Inferior parietal cortex (tissue), 1 donor: ENCODE data around the gene DNAJC3.
"Not testable (repeated sequence)": the region's sequence is repeated elsewhere in the genome, so short reads cannot be mapped to it uniquely, and the experiment has no call there.

Experiments
- DNase-seq: peaks from one replicate; pipeline ENCODE4 v3.0.0-alpha.2; 2016; ENCODE audit errors: extremely low spot score

The DNAJC3 gene

GRCh38 chr13:95676762-95677563, at the start of gene DNAJC3:
DNAJC3 (plus strand) TSS chr13:95677139; CDS start chr13:95677256, 117 bp downstream.
- DNase-seq = peak; percentile 96

GRCh38 chr13:95627590-95627989, 49.3 kb upstream of the DNAJC3 start:
- no peak for DNase-seq

DNA sequence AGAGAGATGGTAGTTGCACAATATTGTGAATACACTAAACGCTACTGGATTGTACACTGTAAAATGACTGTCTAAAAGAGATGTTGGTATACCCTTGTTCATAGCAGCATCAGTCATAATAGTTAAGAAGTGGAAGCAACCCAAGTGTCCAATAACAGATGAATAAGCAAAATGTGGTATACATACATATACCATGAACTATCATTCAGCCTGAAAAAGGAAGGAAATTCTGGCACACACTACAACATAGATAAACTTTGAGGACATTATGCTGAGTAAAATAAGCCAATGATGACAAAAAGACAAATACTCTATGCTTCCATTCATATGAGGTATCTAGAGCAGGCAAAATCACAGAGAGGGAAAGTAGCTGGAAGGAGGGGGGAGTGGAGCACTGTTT, 48.5 kb upstream of the DNAJC3 start:
- DNase-seq = no peak

DNA sequence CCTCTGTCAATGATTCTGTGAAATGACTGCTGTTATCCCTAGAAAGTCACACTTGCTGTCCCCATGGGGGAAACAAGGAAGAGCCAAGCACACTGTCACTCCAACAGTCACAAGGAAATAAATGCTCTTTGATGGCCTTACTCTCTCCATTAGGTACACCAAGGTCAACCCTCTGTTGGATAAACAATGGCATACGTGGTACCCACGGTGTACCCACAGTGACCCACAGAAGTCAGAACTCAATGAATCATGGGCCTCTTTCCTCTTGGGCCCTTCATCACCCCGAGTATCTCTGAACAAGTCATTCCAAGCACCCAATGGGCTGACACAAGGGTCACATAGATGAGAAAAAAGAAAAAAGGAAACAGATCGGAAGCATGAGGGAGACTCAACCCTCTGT, 47.9 kb upstream of the DNAJC3 start:
- no peak for DNase-seq

DNA sequence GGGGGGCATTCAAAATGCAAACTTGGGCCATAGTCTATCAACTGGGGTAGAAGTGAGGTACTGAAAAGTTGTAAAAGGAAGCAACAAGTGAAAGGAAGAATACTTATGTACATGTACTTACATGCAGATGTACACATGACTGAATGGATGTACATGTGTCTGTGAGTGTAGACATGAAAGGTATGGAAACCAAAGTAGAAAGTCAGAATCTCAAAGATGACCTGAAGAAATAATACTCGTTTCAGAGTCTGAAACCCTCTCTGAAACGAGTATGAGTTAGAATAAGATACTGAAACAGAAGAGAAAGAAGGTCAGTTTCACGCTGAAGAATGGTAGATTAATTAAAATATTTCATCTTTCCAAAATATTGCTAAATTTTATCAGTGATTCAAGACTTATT, 46.3 kb upstream of the DNAJC3 start:
- DNase-seq = no peak

DNA sequence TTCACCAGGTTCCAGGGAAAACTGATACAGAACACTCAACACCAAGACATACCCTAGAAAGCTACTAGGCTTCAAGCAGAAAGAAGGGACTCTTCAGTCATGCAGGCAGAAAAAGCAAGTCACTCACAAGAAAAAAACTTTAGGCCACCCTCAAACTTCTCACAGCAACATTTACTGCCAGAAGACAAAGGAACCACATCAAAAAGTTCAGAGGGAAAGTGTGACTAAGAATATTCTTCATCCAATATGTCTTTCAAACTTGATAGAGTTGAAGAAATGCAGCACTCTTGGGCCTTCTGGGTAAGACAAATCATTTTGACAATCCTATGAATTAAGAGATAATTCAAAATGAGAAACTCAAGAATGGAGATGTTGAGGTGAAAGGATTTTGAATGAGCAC, 40.1 kb upstream of the DNAJC3 start:
- no peak for DNase-seq

GRCh38 chr13:95641291-95642027, 35.5 kb upstream of the DNAJC3 start:
- no peak for DNase-seq

DNA sequence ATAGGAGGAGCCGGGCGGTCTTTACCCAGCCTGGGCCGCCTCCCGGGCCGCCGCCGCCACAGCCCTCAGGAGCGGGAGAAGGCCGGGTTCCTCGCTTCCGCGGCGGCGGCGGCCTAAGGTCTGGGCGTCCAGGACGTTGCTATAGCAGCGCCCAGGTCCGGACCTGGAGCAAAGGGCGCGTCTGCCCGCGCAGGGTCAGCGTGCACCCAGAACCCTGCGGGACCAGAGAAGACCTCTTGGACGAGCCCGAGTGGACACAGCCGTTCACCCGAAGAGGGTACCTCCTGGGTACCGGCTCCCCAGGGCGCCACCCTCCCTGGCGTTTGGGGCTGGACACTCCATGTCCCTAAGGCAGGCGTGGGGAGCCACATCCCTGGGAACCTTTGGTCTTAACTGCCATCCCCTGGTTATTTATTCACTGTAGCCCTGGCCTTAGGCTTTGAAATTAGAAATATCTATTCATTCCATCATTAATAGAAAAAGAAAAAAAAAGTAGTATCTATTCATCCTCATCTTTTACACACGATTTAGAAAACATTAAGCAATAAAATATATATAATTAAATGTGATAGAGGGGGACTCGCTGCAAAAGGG, 34.8 kb upstream of the DNAJC3 start:
- DNase-seq = peak; percentile 9

GRCh38 chr13:95642999-95643398, 33.9 kb upstream of the DNAJC3 start:
- DNase-seq = peak; percentile 13

- peak; percentile 36 for DNase-seq
These were observed 33.4 kb upstream of the DNAJC3 start for GRCh38 chr13:95643571-95643935.

- peak; percentile 12 for DNase-seq
These were observed 32.9 kb upstream of the DNAJC3 start for GRCh38 chr13:95643936-95644598.

- DNase-seq = peak; percentile 62
These were observed 32.3 kb upstream of the DNAJC3 start, which contains the start of gene DZIP1 for GRCh38 chr13:95644601-95645052. DZIP1 (minus strand) TSS chr13:95644706; CDS start chr13:95642029, 2,677 bp downstream.

DNA sequence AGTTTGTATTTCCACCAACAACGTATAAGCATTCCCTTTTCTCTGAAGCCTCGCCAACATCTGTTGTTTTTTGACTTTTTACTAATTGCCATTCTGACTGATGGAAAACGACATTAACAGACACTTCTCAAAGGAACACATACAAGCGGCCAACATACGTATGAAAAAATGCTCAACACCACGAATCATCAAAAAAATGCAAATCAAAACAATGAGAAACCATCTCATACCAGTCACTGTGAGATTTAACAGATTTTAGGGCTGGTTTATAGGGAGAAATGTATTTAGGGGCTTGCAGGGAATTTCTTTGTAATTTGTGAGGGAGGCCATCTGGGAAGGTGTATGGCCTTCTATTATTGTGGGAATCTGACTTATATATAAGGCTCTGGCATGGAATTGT, 29.6 kb upstream of the DNAJC3 start:
- DNase-seq = no peak

GRCh38 chr13:95650696-95651095, 26.2 kb upstream of the DNAJC3 start:
- no peak for DNase-seq

DNA sequence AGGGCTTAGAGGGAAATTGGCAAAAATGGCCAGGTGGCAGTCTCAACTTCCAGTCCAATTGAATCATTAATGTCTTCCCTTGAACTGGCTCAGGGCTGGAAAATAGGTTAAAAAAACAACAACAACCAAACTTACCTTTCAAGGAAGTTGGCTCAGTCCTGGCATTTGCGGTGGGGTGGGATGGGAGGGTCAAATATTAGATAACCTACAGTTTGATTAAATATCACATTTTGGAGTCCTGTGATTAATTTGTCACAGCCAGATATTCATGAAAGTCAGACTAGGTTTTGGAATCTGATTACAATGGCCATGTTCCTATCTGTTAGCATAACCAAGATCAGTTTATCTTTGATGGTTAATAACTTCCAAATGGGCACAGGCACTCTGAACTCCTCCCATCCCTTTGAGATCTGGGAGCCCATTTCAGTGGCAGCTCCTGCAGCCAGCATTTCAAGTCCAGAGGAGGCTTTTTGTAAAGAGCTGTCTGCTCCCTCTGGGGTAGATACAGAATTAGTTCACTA, 24.6 kb upstream of the DNAJC3 start:
- DNase-seq = no peak

GRCh38 chr13:95652821-95653220, 24.1 kb upstream of the DNAJC3 start:
- DNase-seq = no peak

DNA sequence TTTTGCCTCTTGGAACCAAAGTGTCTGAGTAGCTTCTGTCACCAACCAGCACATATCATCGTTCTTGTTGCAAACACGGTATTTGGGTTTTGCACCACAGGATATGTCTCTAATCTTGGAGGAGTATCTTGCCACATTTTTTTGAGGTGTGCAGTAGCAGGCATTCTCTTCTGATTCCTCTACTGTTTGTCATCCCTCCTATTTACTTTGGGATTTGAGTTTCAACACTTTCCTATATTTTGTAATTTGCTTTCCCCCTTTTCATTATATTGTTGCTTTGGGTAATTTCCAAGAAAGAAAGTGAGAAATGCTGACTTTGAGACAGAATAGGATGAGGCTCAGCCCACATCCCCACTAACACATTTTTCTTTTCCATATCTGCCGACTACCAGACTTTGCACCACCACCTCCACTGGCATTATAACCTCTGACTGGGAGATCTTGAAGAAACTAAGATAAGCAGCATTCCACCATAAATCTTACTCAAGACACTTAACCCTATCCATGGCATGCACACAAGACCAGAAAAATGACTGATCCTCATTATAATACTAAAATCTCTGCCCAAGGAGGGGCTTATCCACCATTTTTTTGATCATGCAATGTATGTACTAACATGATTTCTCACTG, 20.4 kb upstream of the DNAJC3 start:
- no peak for DNase-seq

DNA sequence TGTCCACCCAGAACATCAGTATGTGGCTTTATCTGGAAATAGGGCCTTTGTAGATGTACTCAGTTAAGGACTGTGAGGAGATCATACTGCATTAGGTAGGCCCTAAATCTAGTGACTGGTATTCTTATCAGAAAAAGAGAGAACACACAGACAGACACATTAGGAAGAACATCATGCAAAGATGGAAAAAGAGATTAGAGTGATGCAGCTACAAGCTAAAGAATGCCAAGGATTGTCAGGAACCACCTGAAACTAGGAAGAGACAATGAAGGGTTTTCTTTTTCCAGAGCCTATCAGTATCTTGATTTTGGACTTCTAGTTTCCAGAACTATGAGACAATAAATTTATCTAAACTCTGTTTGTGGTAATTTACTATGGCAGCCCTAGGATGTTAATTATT, 17.4 kb upstream of the DNAJC3 start:
- DNase-seq = no peak

- no peak for DNase-seq
These were observed 15.9 kb upstream of the DNAJC3 start for GRCh38 chr13:95660981-95661581.

DNA sequence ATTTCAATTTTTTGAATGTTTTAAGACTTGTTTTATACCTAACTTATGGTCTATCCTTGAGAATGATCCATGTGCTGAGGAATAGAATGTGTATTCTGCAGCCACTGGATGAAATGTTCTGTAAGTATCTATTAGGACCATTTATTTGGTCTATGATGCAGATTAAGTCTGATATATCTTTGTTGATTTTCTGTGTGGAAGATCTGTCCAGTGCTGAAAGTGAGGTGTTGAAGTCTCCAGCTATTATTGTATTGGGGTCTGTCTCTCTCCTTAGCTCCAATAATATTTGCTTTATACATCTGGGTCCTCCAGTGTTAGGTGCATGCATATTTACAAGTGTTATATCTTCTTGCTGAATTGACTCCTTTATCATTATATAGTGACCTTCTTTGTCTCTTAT, 9.7 kb upstream of the DNAJC3 start:
- not testable (repeated sequence) for DNase-seq

- no peak for DNase-seq
These were observed 5.3 kb upstream of the DNAJC3 start for GRCh38 chr13:95671597-95671996.
